G401 (cell line): ENCODE data around the gene GASK1A. TPM values are rescaled to one million over a fixed set of nuclear protein-coding genes. Genes with fewer than 3 reads are reported as not detected.
A peak's percentile ranks its signal among the peaks of the same experiment; 100 is the strongest.

ENCODE experiments used
- DNase-seq: peaks from one replicate; pipeline ENCODE4 v3.0.0-alpha.2; 2015; ENCODE audit warnings: low spot score
- in situ Hi-C: cut with HindIII; loops from 2 replicates; pipeline ENCODE4 v1.10.0; 2016; ENCODE audit warnings: low sequenced_read_pairs, mixed read lengths
- total RNA-seq: library from RNA; depleted of rRNA; stranded (reverse); fragments of >200 nt; shearing (Covaris generic); gene quantifications from 2 replicates; pipeline ENCODE4 v1.2.3, GENCODE V29; 2014

Gene GASK1A
- total RNA-seq, 1 experiment from 2014 or later: not detected

GRCh38 chr3:43009547-43009946 lies 30.4 kb downstream of the GASK1A start:
- no peak for DNase-seq
- in situ Hi-C loops: no loop called here

GRCh38 chr3:43010638-43011037 lies 31.5 kb downstream of the GASK1A start:
- in situ Hi-C loops: no loop called here
- DNase-seq: no peak

GRCh38 chr3:43011638-43012037 lies 32.5 kb downstream of the GASK1A start:
- in situ Hi-C loops: no loop called here
- DNase-seq: no peak

GRCh38 chr3:43012174-43012573 lies 33.1 kb downstream of the GASK1A start:
- DNase-seq: no peak
- in situ Hi-C loops: no loop called here

- DNase-seq: no peak
- in situ Hi-C loops: no loop called here
Observed at GRCh38 chr3:43013256-43013655, 34.1 kb downstream of the GASK1A start.

GRCh38 chr3:43013743-43014155 lies 34.6 kb downstream of the GASK1A start:
- in situ Hi-C loops: no loop called here
- no peak for DNase-seq

- in situ Hi-C loops: no loop called here
- no peak for DNase-seq
Observed at GRCh38 chr3:43014241-43014640, 35.1 kb downstream of the GASK1A start.

- in situ Hi-C loops: no loop called here
- DNase-seq: no peak
Observed at GRCh38 chr3:43014956-43015355, 35.8 kb downstream of the GASK1A start.

- in situ Hi-C loops: no loop called here
- DNase-seq: no peak
Observed at GRCh38 chr3:43015572-43015971, 36.5 kb downstream of the GASK1A start.

- in situ Hi-C loops: no loop called here
- DNase-seq: no peak
Observed at GRCh38 chr3:43015991-43016865, 37.1 kb downstream of the GASK1A start.

- in situ Hi-C loops: no loop called here
- no peak for DNase-seq
Observed at GRCh38 chr3:43017004-43017403, 37.9 kb downstream of the GASK1A start.

GRCh38 chr3:43017593-43018195 lies 38.6 kb downstream of the GASK1A start:
- no peak for DNase-seq
- in situ Hi-C loops: no loop called here

- in situ Hi-C loops: no loop called here
- DNase-seq: peak; percentile 13
Observed at GRCh38 chr3:43018246-43018645, 39.1 kb downstream of the GASK1A start.

- DNase-seq: no peak
- in situ Hi-C loops: no loop called here
Observed at GRCh38 chr3:43019006-43019809, 40.1 kb downstream of the GASK1A start.

- in situ Hi-C loops: no loop called here
- peak; percentile 13 for DNase-seq
Observed at GRCh38 chr3:43019826-43020225, 40.7 kb downstream of the GASK1A start.

GRCh38 chr3:43021186-43021585 lies 42.1 kb downstream of the GASK1A start:
- in situ Hi-C loops: no loop called here
- DNase-seq: no peak

GRCh38 chr3:43022121-43022520 lies 43.0 kb downstream of the GASK1A start:
- in situ Hi-C loops: no loop called here
- no peak for DNase-seq

GRCh38 chr3:43023066-43023465 lies 44.0 kb downstream of the GASK1A start:
- DNase-seq: no peak
- in situ Hi-C loops: no loop called here

GRCh38 chr3:43023746-43024145 lies 44.6 kb downstream of the GASK1A start:
- DNase-seq: no peak
- in situ Hi-C loops: no loop called here
